ENCODE data around the gene PRDM16. TPM values are rescaled to one million over a fixed set of nuclear protein-coding genes. Genes with fewer than 3 reads are reported as not detected.
A peak's percentile ranks its signal among the peaks of the same experiment; 100 is the strongest.

Gene PRDM16
- polyA plus RNA-seq, 1 donor from 2014 or later, result 0.21 TPM

DNA sequence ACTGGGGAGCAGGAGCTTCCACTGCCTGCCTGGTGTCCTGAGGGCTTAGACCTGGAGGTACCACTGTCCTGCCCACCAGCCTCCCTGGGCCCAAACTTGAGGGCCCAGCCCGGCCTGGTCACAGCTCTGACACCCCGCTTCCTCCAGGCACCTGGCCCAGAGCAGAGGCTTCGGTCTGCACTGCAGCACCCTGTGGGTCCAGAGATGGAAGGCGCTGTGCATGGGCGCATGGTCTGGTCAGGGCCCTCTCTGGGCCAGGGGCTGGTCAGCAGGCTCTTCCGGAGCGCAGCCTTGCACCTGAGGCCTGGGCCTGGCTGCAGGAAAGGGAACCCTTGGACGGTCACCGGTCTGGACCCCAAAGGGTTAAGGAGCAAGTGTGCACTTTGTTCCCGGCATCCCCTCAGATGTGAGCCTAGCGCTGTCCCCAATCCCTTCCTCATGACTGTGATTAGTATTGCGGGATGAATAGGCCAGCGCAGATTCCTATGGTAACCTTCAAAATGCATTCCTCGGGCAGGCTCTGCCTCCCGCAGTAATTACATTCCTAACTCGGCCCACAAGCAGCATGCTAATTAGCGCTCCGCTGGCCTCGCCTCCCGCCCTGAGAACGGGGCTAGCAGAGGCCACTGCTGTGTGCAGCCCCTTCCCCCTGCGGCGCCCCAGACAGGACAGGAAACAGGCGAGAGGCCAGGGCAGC is 36.3 kb downstream of the PRDM16 start:
- H3F3A ChIP-seq (ENCODE audit: insufficient read depth, low read length, poor library complexity, severe bottlenecking), result no peaks in the 10 kb centered on the region
- peak overlapping the region; percentile 29 for H3K9ac ChIP-seq (ENCODE audit: low read length)
- H3K4me2 ChIP-seq (ENCODE audit: low read length), result no peak overlapping the region

GRCh38 chr1:3106216-3106615 is 37.2 kb downstream of the PRDM16 start:
- Histone ChIP-seq H4K20me1 (ENCODE audit: insufficient read depth) (no peaks in the 10 kb centered on the region), H3K9ac (ENCODE audit: low read length) (no peak overlapping the region), H3K36me3 (ENCODE audit: insufficient read depth, low read length) (no peaks in the 10 kb centered on the region), H3K4me2 (ENCODE audit: low read length) (no peak overlapping the region), H3K9me3 (ENCODE audit: low read length) (peaks cover 5% of the 10 kb centered on the region), H3K79me2 (replicated peaks; ENCODE audit: insufficient read depth, low read length) (peaks cover 59% of the 10 kb centered on the region), H3K27me3 (ENCODE audit: insufficient read depth, low read depth, low read length) (no peaks in the 10 kb centered on the region), H2AFZ (ENCODE audit: low read depth, low read length) (no peak overlapping the region), H3K27ac (ENCODE audit: low read length) (no peak overlapping the region), H3K9me2 (ENCODE audit: insufficient read depth, low read length) (no peaks in the 10 kb centered on the region), H3F3A (ENCODE audit: insufficient read depth, low read length, poor library complexity, severe bottlenecking) (no peaks in the 10 kb centered on the region), H3K4me3 (ENCODE audit: low read length) (no peak overlapping the region)
- TF ChIP-seq EZH2 (IDR thresholded peaks at IDR 0.05; ENCODE audit: borderline replicate concordance, insufficient read depth, low read length, poor library complexity, severe bottlenecking), result no peak
- TF ChIP-seq CTCF (IDR thresholded peaks at IDR 0.05; ENCODE audit: poor library complexity, severe bottlenecking), result no peak
- TF ChIP-seq REST (IDR thresholded peaks at IDR 0.05; ENCODE audit: borderline replicate concordance), result no peak
- TF ChIP-seq POLR2AphosphoS5 (IDR thresholded peaks at IDR 0.05), result no peak
- TF ChIP-seq EP300 (conservative IDR thresholded peaks at IDR 0.05; ENCODE audit: poor library complexity, severe bottlenecking), result no peak

More for the DNA sequence above, 36.3 kb downstream of the PRDM16 start:
- H4K20me1 ChIP-seq (ENCODE audit: insufficient read depth), result no peaks in the 10 kb centered on the region
- peaks cover 68% of the 10 kb centered on the region for H3K79me2 ChIP-seq (replicated peaks; ENCODE audit: insufficient read depth, low read length)
- H3K9me3 ChIP-seq (ENCODE audit: low read length), result peaks cover 5% of the 10 kb centered on the region
- H3K9me2 ChIP-seq (ENCODE audit: insufficient read depth, low read length), result no peaks in the 10 kb centered on the region
- H3K36me3 ChIP-seq (ENCODE audit: insufficient read depth, low read length), result no peaks in the 10 kb centered on the region
- H2AFZ ChIP-seq (ENCODE audit: low read depth, low read length), result no peak overlapping the region
- H3K27ac ChIP-seq (ENCODE audit: low read length), result peak overlapping the region; percentile 31
- TF ChIP-seq EP300 (conservative IDR thresholded peaks at IDR 0.05; ENCODE audit: poor library complexity, severe bottlenecking) (no peak), TAF1 (IDR thresholded peaks at IDR 0.05; ENCODE audit: low read depth) (no peak), MXI1 (conservative IDR thresholded peaks at IDR 0.05; ENCODE audit: poor library complexity, severe bottlenecking) (no peak), RAD21 (conservative IDR thresholded peaks at IDR 0.05) (no peak), EZH2 (IDR thresholded peaks at IDR 0.05; ENCODE audit: borderline replicate concordance, insufficient read depth, low read length, poor library complexity, severe bottlenecking) (no peak), POLR2AphosphoS5 (IDR thresholded peaks at IDR 0.05) (no peak), REST (IDR thresholded peaks at IDR 0.05; ENCODE audit: borderline replicate concordance) (no peak), SMC3 (conservative IDR thresholded peaks at IDR 0.05; ENCODE audit: poor library complexity) (no peak), CTCF (IDR thresholded peaks at IDR 0.05; ENCODE audit: poor library complexity, severe bottlenecking) (no peak)
- H3K4me3 ChIP-seq (ENCODE audit: low read length), result peak overlapping the region; percentile 30
- H3K27me3 ChIP-seq (ENCODE audit: insufficient read depth, low read depth, low read length), result no peaks in the 10 kb centered on the region

Measured in neural cell (in vitro differentiated cells).